GM12892 (cell line): ENCODE results near the gene DNM3.

Experiments
- POLR2A ChIP-seq: IDR thresholded peaks from 2 replicates; pipeline ENCODE4 v1.6.1; 2011; ENCODE audit warnings: low read depth, low read length, control low read depth
- POLR2AphosphoS5 ChIP-seq: IDR thresholded peaks from 2 replicates; pipeline ENCODE4 v1.6.1; 2011; ENCODE audit warnings: low read depth, low read length, control low read depth
- TAF1 ChIP-seq: IDR thresholded peaks from 2 replicates; pipeline ENCODE4 v1.6.1; 2011; ENCODE audit warnings: low read depth, mild to moderate bottlenecking, control low read depth, low read length, borderline replicate concordance

- TF ChIP-seq TAF1 (no peak), POLR2A (no peak), POLR2AphosphoS5 (no peak)
These were observed 304.4 kb downstream of the DNM3 start for GRCh38 chr1:172145656-172146055.
